GM18526 (cell line): ENCODE measurements around the gene VCL.

ENCODE experiments used
- POLR2A ChIP-seq: IDR thresholded peaks from 3 replicates; pipeline ENCODE4 v1.6.1; 2011; ENCODE audit not compliant: insufficient read length; ENCODE audit errors: extremely low read depth

Gene VCL

GRCh38 chr10:73968098-73968521 is 29.8 kb upstream of the VCL start:
- no peak for TF ChIP-seq POLR2A

DNA sequence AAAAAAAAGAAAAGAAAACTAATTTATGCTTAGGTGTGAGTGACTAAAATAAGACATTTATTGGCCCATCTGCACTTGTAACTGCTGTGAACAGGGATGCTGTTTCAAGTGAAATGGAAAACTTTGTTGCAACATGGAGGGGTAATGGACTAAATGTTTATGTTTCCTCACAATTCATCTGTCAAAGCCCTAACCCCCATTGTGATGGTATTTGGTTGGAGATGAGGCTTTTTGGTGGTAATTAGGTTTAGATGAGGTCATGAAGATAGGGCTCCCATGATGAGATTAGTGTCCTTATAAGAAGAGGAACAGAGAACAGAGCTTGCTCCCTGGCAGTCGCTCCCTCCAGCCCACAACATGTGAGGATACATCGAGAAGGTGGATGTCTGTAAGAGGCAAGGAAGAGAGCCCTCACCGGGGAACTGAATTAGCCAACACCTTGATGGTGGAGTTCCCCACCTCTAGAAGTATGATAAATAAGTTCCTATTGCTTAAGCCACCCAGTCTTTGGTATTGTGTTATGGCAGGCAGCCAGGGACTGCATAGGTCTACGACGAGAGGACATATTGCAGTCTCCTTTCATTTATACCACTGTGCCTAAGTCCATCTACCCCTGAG is 28.6 kb upstream of the VCL start:
- TF ChIP-seq POLR2A, result no peak

GRCh38 chr10:73970845-73971244 is 27.1 kb upstream of the VCL start:
- no peak for TF ChIP-seq POLR2A

DNA sequence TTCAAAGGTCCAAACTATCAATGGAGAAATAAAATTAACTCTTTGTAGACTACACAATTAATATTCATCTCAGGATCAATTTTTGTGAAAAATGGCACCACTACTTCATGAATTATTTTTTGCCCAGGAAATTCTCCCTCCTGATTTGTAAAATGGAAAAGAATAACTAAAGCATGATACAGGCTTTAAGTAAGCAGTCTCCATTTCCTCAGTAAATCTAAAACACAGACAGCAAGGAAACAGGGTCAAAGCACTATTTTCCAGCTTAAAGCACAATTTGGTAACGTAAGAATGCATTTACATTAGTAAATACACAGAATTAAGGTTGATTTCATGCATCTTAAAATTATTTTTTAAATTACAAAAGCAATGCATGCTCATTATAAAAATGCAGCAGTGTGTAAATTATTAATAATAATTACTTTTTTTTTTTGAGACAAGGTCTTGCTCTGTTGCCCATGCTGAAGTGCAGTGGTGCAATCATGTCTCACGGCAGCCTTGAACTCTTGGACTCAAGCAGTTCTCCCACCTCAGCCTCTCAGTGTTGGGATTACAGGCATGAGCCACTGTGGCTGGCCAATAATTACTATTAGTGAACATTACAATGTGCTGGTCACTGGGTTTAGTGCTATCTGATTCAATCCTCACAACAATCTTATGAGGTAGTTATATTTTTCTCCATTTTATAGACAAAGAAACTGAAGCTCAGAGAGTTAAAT is 26.1 kb upstream of the VCL start:
- no peak for TF ChIP-seq POLR2A

DNA sequence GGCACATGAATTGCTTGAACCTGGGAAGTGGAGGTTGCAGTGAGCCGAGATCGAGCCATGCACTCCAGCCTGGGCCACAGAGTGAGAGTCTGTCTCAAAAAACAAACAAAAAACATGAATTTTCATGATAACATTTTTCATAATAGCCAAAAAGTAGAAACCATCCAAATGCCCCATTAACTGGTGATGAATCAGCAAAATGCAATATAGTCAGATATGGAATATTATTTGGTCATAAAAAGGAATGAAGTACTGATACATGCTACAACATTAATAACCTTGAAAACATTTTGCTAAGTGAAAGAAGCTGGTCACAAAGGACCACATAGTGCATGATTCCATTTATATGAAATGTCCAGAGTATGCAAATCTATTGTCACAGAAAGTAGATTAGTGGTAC is 24.5 kb upstream of the VCL start:
- TF ChIP-seq POLR2A, result no peak

GRCh38 chr10:73974309-73974946 is 23.5 kb upstream of the VCL start:
- TF ChIP-seq POLR2A, result no peak

- TF ChIP-seq POLR2A, result no peak
Measured at GRCh38 chr10:73975388-73975787, 22.5 kb upstream of the VCL start.

DNA sequence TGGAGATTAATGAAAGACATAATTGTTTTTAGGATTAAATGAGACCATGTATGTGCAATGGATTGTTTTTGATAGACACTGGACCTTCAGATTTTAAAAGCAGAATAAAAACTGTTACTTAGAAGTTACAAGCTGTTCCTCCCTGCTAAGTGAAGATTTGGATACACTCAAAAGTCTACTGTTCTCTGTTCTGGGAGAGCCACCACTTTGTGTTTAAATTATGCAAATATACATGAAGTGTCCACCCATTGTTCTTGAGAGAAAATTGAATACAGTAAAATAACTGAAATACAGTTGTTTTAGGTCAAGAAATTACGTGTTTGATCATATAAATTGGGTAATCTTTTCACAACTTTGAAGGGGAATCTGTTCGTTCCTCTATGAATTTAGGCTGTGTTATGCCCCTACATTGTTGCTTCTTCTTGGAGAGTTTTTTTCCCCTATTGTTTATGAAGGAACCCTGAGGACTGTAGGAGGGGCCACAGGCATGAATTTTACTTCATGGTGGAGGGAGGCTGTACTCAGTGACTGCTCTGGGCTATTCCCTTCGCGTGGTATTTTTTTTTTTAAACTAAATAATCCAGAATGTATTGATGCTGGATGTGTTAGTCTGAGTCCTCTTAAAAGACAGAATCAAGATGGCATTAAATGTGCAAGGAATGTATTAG is 18.6 kb upstream of the VCL start:
- TF ChIP-seq POLR2A, result no peak

- TF ChIP-seq POLR2A, result no peak
Measured at GRCh38 chr10:73979809-73980433, 18.0 kb upstream of the VCL start.

DNA sequence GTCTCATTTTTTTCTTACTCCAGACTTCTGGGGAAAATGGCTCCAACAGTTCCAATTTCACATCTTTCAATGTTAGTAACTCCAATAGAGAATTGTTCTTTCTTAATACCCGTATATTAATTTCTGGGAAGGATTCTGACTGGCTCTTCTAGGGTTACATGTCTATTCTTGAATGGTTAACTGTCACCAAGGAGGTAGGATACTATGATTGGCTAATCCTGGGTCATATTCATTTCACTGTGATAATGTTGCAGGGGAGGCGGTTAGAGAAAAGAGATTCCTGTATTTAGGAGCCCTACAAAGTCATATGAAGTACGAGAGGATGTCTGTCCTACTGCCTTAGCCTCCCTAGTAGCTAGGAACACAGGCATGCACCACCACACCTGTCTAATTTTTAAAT is 16.1 kb upstream of the VCL start:
- no peak for TF ChIP-seq POLR2A

DNA sequence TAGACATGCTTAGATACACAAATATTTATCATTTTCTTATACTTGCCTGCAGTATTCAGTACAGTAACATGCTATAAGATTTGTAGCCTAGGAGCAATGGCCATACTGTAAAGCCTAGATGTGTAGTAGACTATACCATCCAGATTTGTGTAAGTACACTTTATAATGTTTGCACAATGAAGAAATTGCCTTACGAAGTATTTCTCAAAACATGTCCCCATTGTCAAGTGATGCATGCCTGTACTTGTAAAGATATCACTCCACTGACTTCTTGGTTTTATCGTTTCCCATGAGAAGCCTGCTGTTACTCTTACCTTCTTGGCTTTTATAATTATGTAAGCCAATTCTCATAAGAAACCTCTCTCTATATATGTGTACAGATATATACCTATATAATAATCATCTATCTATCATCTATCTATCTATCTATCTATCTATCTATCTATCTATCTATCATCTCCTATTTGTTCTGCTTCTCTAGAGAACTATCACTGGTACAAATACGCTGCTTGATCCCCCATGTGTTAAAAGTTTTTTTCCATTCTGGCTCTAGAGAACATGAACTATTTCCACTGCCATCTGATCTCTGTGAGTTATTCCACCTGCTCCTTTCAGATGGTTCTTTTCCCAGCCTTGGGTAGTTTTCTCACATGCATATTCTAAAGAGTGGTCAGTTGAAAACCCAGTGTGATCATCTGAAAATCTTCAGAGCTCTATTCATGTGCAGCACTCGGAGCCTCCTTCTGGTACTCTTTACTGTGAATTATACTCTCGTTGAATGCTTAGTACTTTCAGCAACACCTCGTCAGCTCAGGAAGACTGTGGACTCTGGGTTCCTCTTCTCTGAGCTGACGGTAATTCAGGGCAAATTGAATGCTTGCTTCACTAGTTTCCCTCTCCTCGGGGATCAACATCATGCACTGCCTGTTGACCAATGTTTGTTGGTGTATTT is 14.5 kb upstream of the VCL start:
- TF ChIP-seq POLR2A, result no peak

DNA sequence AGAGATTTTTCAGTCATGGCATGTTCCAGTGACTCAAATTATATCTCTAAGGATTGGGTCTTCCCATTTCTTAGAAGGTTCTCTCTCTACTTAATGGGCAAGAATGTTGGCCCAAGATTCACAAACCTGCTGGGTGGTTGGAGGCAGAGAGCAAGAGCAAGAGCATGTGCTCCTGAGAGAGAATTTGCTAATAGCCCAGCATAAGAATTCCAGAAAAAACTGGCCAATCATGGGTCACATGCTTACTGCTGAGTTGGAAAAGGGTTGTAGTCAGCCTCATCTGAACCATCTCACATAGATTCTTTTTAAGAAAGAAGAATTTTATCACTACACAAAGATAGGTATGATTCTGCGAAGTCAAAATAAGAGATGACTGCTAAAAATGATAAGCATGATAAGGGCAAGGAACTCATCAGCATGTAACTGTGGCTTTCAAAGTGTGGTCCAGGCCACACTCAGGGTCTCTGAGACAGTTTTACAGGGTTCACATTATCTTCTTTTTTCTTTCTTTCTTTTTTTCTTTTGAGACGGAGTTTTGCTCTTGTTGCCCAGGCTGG is 8.2 kb upstream of the VCL start:
- no peak for TF ChIP-seq POLR2A

DNA sequence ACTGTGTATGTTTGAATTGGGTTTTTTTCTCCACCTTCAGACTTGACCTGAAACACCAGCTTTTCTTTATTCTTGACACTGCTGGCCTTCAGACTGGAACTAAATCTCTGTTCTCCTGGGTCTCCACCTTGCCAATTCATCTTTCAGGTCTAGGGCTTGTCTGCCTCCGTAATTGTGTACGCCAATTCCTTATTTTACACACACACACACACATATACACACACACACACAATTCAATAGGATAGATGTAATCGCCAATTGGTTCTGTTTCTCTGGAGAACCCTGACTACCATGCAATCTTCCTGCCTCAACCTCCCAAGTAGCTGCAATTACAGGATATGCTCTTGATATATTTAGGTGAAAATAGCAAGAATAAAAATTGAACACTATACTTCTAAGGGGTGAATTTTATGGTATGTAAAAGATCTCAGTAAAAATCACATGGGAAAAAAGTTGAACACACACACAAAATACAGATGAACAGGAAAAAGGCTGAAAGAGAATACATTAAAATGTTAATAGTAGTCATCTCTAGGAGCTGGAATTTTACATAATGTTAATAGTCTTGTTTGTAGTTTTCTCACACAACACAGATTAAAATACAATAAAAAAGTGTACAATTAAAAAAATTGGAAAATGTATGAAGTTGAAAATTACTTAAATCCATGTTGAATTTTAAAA is 6.6 kb upstream of the VCL start:
- TF ChIP-seq POLR2A, result no peak

DNA sequence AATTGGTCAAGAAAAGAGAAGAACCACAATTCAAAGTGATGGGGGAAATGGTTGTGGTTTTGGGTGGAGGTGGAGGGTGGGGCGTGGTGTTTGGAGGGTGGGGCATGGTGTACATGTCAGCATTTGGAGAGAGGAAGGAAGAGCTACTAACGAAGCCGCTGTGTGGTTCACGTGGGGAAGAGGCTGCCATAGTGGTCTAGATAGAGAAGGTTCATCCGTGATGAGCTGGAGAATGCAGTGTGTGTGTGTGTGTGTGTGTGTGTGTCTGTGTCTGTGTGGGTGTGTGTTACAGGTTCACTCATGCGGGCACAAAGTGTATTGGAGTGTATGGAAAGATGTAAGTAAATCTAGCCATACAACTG is 6.1 kb upstream of the VCL start:
- TF ChIP-seq POLR2A, result no peak
